A549 (cell line): ENCODE data around the gene IQCF2.

Experiments
- CTCF ChIP-seq: fragments of >200 bp; sonication (Bioruptor Twin); formaldehyde crosslinking; IDR thresholded peaks from 3 replicates; pipeline ENCODE4 v1.5.1; 2016
- MYC ChIP-seq: IDR thresholded peaks from 2 replicates; pipeline ENCODE4 v1.6.1; 2012; ENCODE audit warnings: mild to moderate bottlenecking, inconsistent platforms, low read length, improper control_type of control experiment, borderline replicate concordance
- ZSCAN20 ChIP-seq: fragments of 250-450 bp; sonication (Bioruptor Pico); IDR thresholded peaks from 2 replicates; pipeline ENCODE4 v1.8.0; 2022; ENCODE audit warnings: mild to moderate bottlenecking, moderate library complexity

GRCh38 chr3:51873876-51874275 is 12.5 kb downstream of the IQCF2 start:
- no peak for TF ChIP-seq ZSCAN20 (CRISPR knock-in tag)
- TF ChIP-seq CTCF, result no peak
- TF ChIP-seq MYC, result no peak
